Endothelial cell of umbilical vein (primary cell): ENCODE results near the gene NMB. TPM values are rescaled to one million over a fixed set of nuclear protein-coding genes. Genes with fewer than 3 reads are reported as not detected.

Experiments used
- BruUV-seq: library from RNA; stranded (reverse); fragments of 400-500 nt; replicated peaks from 2 replicates; lab custom pipeline; 2021; lab: Mats Ljungman, UMichigan
- CTCF ChIA-PET: fragments of 300-600, 350-600 bp; sonication (Branson Sonifier 250); formaldehyde crosslinking; loops from one replicate; lab custom pipeline; 2021; ENCODE audit warnings: antibody characterized with exemption, inconsistent platforms; lab: Charles Lee
- POLR2A ChIA-PET: fragments of 300-600, 350-600 bp; sonication (Branson Sonifier 250); formaldehyde crosslinking; loops from one replicate; lab custom pipeline; 2021; ENCODE audit warnings: antibody characterized with exemption, inconsistent platforms; lab: Charles Lee
- DNase-seq: peaks from one replicate; pipeline ENCODE4 v3.0.0-alpha.2; 2011; ENCODE audit warnings: low read depth, low spot score
- FAIRE-seq: peaks from 2 replicates; lab custom pipeline; 2011; peaks lifted over from hg19 to GRCh38; lab: Jason Lieb, UNC
- H2AFZ ChIP-seq: 2 replicates; pipeline ENCODE4 v1.6.0; 2012; ENCODE audit warnings: low read depth, low read length, control low read depth, inconsistent platforms
- H3K27ac ChIP-seq: 2 replicates; pipeline ENCODE4 v1.5.1; 2011; ENCODE audit warnings: low read depth, mild to moderate bottlenecking, control low read depth, low read length, moderate library complexity; ENCODE audit not compliant: insufficient read depth
- H3K27me3 ChIP-seq, 2 experiments: 2 replicates each; pipeline versions ENCODE4 v1.6.0 to v1.6.1; 2011; ENCODE audit warnings: low read length in 2 of 2, mixed read lengths in 1 of 2; ENCODE audit not compliant: control insufficient read depth in 2 of 2, insufficient read depth in 2 of 2
- H3K36me3 ChIP-seq, 2 experiments: 2 replicates in 1 of 2; 3 replicates in 1 of 2; pipeline ENCODE4 v1.5.1; 2011; ENCODE audit warnings: low read length in 2 of 2, mild to moderate bottlenecking in 1 of 2, moderate library complexity in 1 of 2; ENCODE audit not compliant: control insufficient read depth in 2 of 2, insufficient read depth in 2 of 2; ENCODE audit errors: extremely low read depth in 1 of 2
- H3K4me1 ChIP-seq: 3 replicates; pipeline ENCODE4 v1.5.1; 2011; ENCODE audit warnings: mild to moderate bottlenecking, low read length; ENCODE audit not compliant: control insufficient read depth, insufficient read depth; ENCODE audit errors: extremely low read depth
- H3K4me2 ChIP-seq: 2 replicates; pipeline ENCODE4 v1.6.1; 2011; ENCODE audit warnings: low read length, control low read depth, mixed read lengths; ENCODE audit not compliant: insufficient read depth
- H3K4me3 ChIP-seq, 3 experiments: fragments of 200-600 bp in 1 of 3; sonication (generic), shearing (Covaris generic) in 1 of 3; replicated peaks in 1 of 3; 2 replicates each; pipeline ENCODE4 v1.5.1; 2011 to 2016; ENCODE audit warnings: control low read depth in 3 of 3, low read length in 3 of 3, mild to moderate bottlenecking in 2 of 3, inconsistent platforms in 1 of 3, low read depth in 1 of 3, moderate library complexity in 1 of 3; ENCODE audit not compliant: insufficient read depth in 1 of 3
- H3K79me2 ChIP-seq: 2 replicates; pipeline ENCODE4 v1.6.0; 2012; ENCODE audit warnings: low read length, inconsistent platforms; ENCODE audit not compliant: control insufficient read depth, insufficient read depth
- H3K9ac ChIP-seq: replicated peaks from 2 replicates; pipeline ENCODE3; 2011; ENCODE audit warnings: low read length, control low read depth; ENCODE audit not compliant: insufficient read depth; ENCODE audit errors: extremely low read depth
- H3K9me1 ChIP-seq: replicated peaks from 3 replicates; pipeline ENCODE4 v1.6.0; 2011; ENCODE audit warnings: mild to moderate bottlenecking, low read length; ENCODE audit not compliant: control insufficient read depth, insufficient read depth; ENCODE audit errors: extremely low read depth
- H3K9me3 ChIP-seq: replicated peaks from 2 replicates; pipeline ENCODE4 v1.5.1; 2012; ENCODE audit warnings: low read length, inconsistent platforms; ENCODE audit not compliant: control insufficient read depth, insufficient read depth
- H4K20me1 ChIP-seq: replicated peaks from 2 replicates; pipeline ENCODE3; 2011; ENCODE audit warnings: mild to moderate bottlenecking, low read length; ENCODE audit not compliant: control insufficient read depth, insufficient read depth; ENCODE audit errors: extremely low read depth
- EZH2 ChIP-seq: IDR thresholded peaks from 2 replicates; pipeline ENCODE4 v1.6.1; 2012; ENCODE audit warnings: borderline replicate concordance, low read depth, mild to moderate bottlenecking, moderate library complexity, low read length, inconsistent platforms; ENCODE audit not compliant: severe bottlenecking
- GATA2 ChIP-seq: IDR thresholded peaks from 2 replicates; pipeline ENCODE4 v1.7.0; 2011; ENCODE audit warnings: low read depth, mild to moderate bottlenecking, moderate library complexity, mixed read lengths, low read length; ENCODE audit not compliant: insufficient read length, insufficient read depth
- MAX ChIP-seq: IDR thresholded peaks from 2 replicates; pipeline ENCODE4 v1.6.1; 2011; ENCODE audit not compliant: insufficient read depth, insufficient read length
- MYC ChIP-seq: IDR thresholded peaks from one replicate; pipeline ENCODE4 v1.6.1; 2011; ENCODE audit warnings: mild to moderate bottlenecking, low read depth, low read length
- dilution Hi-C: fragments of 300-500 bp; cut with MboI; formaldehyde crosslinking; loops from one replicate; pipeline ENCODE4 v1.15.0; 2019; ENCODE audit warnings: low sequenced_read_pairs; ENCODE audit not compliant: extremely low pct_ligation_motif_present
- intact Hi-C: fragments of 100-400 bp; cut with micrococcal nuclease; formaldehyde crosslinking; loops from one replicate; pipeline ENCODE4 v1.10.0; 2022
- polyA plus RNA-seq, 4 experiments: library from polyadenylated mRNA; depleted of rRNA in 3 of 4; stranded (reverse) in 3 of 4; unstranded in 1 of 4; fragments of >200 nt; gene quantifications; 2 replicates each; pipeline versions ENCODE4 v1.2.1 to v1.2.3, GENCODE V29; 2011 to 2012; ENCODE audit warnings: missing spikeins in 1 of 4
- total RNA-seq: library from RNA; stranded (reverse); gene quantifications from 2 replicates; pipeline ENCODE4 v1.2.3, GENCODE V29; 2021

NMB gene
- total and polyA plus RNA-seq, 2 donors (not counting 3 experiments of a cell fraction or from before 2014, with no cell fraction given): 7.8 to 9.8 TPM

DNA sequence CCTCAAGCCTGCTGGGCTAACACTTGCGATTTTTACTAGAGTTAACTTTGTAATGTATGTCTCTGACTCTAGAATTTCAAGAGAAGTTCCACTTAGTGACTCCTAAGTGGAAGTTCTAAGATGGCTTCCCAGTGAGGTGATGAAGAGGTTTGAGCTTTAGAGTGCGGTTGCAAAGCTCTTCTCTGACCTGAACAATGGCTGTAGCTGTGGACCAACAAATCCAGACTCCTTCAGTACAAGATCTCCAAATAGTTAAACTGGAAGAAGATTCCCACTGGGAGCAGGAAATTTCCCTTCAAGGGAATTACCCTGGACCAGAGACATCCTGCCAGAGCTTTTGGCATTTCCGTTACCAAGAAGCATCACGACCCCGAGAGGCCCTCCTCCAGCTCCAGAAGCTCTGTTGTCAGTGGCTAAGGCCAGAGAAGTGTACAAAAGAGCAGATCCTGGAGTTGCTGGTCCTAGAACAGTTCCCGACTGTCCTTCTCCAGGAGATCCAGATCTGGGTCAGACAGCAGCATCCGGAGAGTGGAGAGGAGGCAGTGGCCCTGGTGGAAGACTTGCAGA lies 26.2 kb downstream of the NMB start:
- BruUV-seq: TSS peak; percentile 73
- Histone ChIP-seq H3K9me1 (no peaks in the 10 kb centered on the region), H3K79me2 (peaks cover 12% of the 10 kb centered on the region), H3K27ac (peak overlapping the region; percentile 54), H3K9me3 (no peaks in the 10 kb centered on the region), H3K9ac (peak overlapping the region; percentile 45), H3K4me3 (peak overlapping the region; percentile 49 to 85 (median 60)), H3K27me3 (no peaks in the 10 kb centered on the region), H3K4me1 (peaks cover 26% of the 10 kb centered on the region), H3K4me2 (peak overlapping the region; percentile 94), H2AFZ (peak overlapping the region; percentile 87), H3K36me3 (no peaks in the 10 kb centered on the region), H4K20me1 (no peaks in the 10 kb centered on the region)
- TF ChIP-seq GATA2 (no peak), MYC (no peak)
- FAIRE-seq (no peak), DNase-seq (no peak)
- dilution Hi-C loops: no loop called here
- ChIA-PET POLR2A (interaction anchor here (1.3 kb wide), 1 partner anchor 22 kb away, joined by 4 read pairs; the partner anchor contains the start of gene WDR73), CTCF (interaction anchor here (0.6 to 4.7 kb wide), 6 partner anchors 22 to 104 kb away, joined by 4 to 25 read pairs (median 6); partner anchors contain the start of gene WDR73)
- intact Hi-C loops: loop anchor here (1.0 kb wide), 1 partner anchor 30 kb away; the partner anchor contains the start of gene ZSCAN2

DNA sequence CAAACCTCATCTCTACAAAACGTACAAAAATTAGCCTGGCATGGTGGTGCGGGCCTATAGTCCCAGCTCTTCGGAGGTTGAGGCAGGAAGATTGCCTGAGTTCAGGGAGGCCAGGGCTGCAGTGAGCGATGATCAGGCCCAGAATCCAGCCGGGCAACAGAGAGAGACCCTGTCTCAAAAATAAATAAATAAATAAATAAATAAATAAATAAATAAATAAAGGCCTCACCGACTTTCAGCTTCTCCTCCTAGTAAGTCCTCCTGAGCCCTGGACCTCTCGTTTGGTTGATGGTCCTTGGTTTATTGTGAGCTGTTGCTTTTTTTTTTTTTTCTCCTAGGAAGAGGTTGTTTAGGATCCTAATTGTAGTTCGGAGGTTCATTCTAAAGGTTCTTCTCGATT lies 29.0 kb downstream of the NMB start:
- no peaks in the 10 kb centered on the region for H3K9me3 ChIP-seq
- TF ChIP-seq GATA2 (no peak), EZH2 (no peak), MAX (no peak)
- no peak overlapping the region for H3K4me2 ChIP-seq
- H3K27me3 ChIP-seq: no peaks in the 10 kb centered on the region
- H3K36me3 ChIP-seq: no peaks in the 10 kb centered on the region
- H3K4me1 ChIP-seq: peaks cover 19% of the 10 kb centered on the region
- dilution Hi-C loops: no loop called here
- DNase-seq (no peak), FAIRE-seq (no peak)
- H2AFZ ChIP-seq: no peak overlapping the region
- no peaks in the 10 kb centered on the region for H3K9me1 ChIP-seq
- H3K79me2 ChIP-seq: peaks cover 9% of the 10 kb centered on the region
- ChIA-PET CTCF (interaction anchor here (1.0 to 1.7 kb wide), 2 partner anchors 20 to 30 kb away, joined by 3 read pairs; no protein-coding TSS in a partner anchor), POLR2A (no interaction called here)
- no peak overlapping the region for H3K27ac ChIP-seq
- intact Hi-C loops: no loop called here
- no peak overlapping the region for H3K9ac ChIP-seq
- H3K4me3 ChIP-seq: no peak overlapping the region
- BruUV-seq: no TSS peak
- H4K20me1 ChIP-seq: no peaks in the 10 kb centered on the region
